ENCODE results near the gene ACO1.

The ACO1 gene

DNA sequence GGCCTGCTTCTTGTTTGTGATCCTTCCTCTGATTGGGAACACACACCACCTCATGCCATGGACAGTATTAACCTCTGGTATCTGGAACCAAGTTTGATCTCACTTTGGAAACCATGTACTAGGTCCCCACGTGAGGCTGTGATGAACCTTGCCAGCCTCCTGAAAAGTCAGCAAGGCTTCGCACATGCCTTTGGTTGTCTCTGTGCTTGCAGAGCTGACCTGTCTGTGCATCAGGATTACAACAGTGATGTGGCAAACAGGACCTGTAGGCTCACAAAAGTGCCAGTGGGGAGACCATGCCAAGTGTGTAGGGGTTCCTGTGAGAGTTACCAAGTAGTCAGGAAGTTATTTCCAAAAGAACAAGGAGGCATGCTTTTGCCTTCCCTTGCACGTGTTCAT is 1.4 kb downstream of the ACO1 start:
- Mint-ChIP-seq H3K9me3 (no peaks in the 10 kb centered on the region), H3K36me3 (ENCODE audit: low read depth) (no peaks in the 10 kb centered on the region), H3K4me3 (peak overlapping the region; percentile 51 to 77 (median 72)), H3K4me1 (peaks cover 16% of the 10 kb centered on the region), H3K27me3 (ENCODE audit: low read depth) (peaks cover 31% of the 10 kb centered on the region), H3K27ac (no peak overlapping the region)
- no peak for TF ChIP-seq CTCF (IDR thresholded peaks at IDR 0.05; ENCODE audit: unreplicated experiment in 3 of 3)

DNA sequence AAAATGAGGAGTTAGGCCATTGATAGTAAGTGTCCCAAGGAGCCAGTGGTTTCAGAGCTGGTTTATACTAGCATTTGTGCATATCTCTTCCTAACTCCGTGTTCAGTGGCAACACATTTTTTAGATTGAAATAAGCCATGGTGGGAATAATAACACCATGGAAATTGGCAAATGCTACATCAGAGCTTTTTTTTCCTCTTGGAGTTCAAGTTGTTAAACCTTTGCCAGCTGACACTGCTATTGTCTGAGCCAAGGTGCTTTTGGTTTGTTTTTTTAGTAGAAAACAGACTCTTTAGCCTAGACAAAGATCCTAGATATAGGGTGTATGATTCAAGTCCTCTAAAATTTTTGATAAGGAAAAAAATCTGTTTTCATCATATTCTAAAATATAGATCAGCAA is 2.8 kb downstream of the ACO1 start:
- TF ChIP-seq CTCF (IDR thresholded peaks at IDR 0.05; ENCODE audit: unreplicated experiment in 3 of 3): no peak
- H3K4me3 Mint-ChIP-seq: peak overlapping the region in 2 of 3 experiments; percentile 35 to 69

DNA sequence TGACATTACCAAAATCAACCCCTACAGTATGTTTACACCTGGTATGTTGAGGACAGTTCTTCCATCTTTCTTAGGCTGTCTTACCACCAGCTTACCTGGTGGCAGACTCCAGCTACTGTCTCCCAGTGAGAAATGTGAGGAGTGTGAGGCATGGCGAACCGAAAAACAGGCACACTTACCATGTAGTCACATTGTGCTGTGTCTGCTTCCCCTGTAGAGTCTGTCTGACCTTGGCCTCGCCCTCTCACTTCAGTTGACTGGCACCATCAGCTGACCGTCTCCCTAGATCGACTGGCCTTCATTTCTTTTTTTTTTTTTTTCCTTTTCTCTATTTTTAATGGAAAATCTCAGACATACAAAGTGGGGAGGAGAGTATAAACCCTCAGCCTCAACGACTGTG is 4.9 kb downstream of the ACO1 start:
- no peak for TF ChIP-seq CTCF (IDR thresholded peaks at IDR 0.05; ENCODE audit: unreplicated experiment in 3 of 3)
- Mint-ChIP-seq H3K36me3 (ENCODE audit: low read depth) (peaks cover 20% of the 10 kb centered on the region), H3K4me1 (peaks cover 10% of the 10 kb centered on the region), H3K9me3 (no peaks in the 10 kb centered on the region), H3K27me3 (ENCODE audit: low read depth) (no peaks in the 10 kb centered on the region), H3K27ac (no peak overlapping the region), H3K4me3 (no peak overlapping the region)

More for the DNA sequence above, 2.8 kb downstream of the ACO1 start:
- H3K27me3 Mint-ChIP-seq (ENCODE audit: low read depth): peaks cover 17% of the 10 kb centered on the region
- H3K9me3 Mint-ChIP-seq: no peaks in the 10 kb centered on the region
- peaks cover 9% of the 10 kb centered on the region for H3K36me3 Mint-ChIP-seq (ENCODE audit: low read depth)
- no peak overlapping the region for H3K27ac Mint-ChIP-seq
- peaks cover 16% of the 10 kb centered on the region for H3K4me1 Mint-ChIP-seq

DNA sequence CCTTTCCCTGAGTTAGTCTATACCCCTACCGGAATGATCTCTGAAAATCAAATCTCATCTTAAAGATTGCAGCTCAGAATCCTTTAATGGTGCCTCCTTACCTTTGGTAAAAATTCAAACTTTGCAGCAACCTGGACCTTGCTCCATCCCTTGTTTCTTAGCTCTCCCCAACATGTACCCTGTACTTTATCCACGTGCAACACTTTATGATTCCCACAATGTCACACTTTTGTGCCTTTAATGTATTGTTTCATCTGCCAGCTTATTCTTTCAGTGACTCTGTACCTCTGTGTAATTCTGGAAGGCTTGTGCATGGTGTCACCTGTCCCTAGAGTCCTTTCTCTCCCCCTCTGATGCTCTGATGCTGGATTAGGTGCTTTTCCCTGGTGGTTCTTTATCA is 9.5 kb downstream of the ACO1 start:
- H3K27ac Mint-ChIP-seq: no peak overlapping the region
- TF ChIP-seq CTCF (IDR thresholded peaks at IDR 0.05; ENCODE audit: unreplicated experiment in 3 of 3): no peak
- no peaks in the 10 kb centered on the region for H3K4me1 Mint-ChIP-seq
- no peak overlapping the region for H3K4me3 Mint-ChIP-seq
- H3K27me3 Mint-ChIP-seq (ENCODE audit: low read depth): no peaks in the 10 kb centered on the region
- H3K9me3 Mint-ChIP-seq: no peaks in the 10 kb centered on the region
- H3K36me3 Mint-ChIP-seq (ENCODE audit: low read depth): peaks cover 20% of the 10 kb centered on the region

DNA sequence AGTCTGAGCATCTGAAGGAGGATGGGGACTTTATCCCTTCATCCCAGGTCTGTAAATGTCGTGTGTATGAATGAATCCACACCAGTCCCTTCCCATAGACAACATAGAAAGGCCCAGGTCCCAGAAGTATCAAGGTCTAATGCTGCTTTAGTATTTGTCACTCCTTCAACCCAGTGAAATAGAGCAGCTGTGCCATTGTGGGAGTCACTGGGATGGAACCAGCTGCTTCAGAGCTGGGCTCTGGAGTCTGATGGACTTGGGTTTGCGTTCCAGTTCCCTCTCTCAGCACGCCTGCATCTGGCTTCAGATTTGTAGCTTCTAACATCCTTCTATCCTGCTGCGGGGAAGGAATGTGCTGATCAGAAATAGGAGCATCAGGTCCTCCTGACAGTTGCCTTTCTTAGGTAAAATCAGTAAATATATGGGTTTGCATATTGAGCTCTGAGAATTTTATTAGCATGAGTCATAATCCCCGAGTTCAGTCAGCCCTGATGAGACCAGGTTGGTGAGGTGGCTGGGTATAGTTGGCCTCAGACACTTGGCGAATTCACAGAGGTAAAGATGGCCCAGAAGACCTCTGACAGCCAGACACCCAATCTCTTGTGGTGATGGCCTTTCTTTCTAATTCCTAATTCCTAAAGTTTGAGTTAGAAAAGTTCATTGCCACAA is 10.1 kb downstream of the ACO1 start:
- H3K4me3 Mint-ChIP-seq: no peak overlapping the region
- no peak for TF ChIP-seq CTCF (IDR thresholded peaks at IDR 0.05; ENCODE audit: unreplicated experiment in 3 of 3)
- H3K27ac Mint-ChIP-seq: no peak overlapping the region
- H3K27me3 Mint-ChIP-seq (ENCODE audit: low read depth): no peaks in the 10 kb centered on the region
- H3K36me3 Mint-ChIP-seq (ENCODE audit: low read depth): peaks cover 20% of the 10 kb centered on the region
- no peaks in the 10 kb centered on the region for H3K9me3 Mint-ChIP-seq
- H3K4me1 Mint-ChIP-seq: no peaks in the 10 kb centered on the region

All from nephron (organoid).